Esophagus muscularis mucosa (tissue), 4 donors: Measurements from ENCODE around the gene RGPD8.

Source experiments
- EP300 ChIP-seq: sonication (generic); formaldehyde crosslinking; IDR thresholded peaks from one replicate; pipeline ENCODE4 v1.6.1; 2017; ENCODE audit warnings: antibody characterized with exemption
- POLR2A ChIP-seq: fragments of 450-650 bp; IDR thresholded peaks from one replicate; pipeline ENCODE4 v1.6.1; 2017; ENCODE audit warnings: antibody characterized with exemption, moderate library complexity, mild to moderate bottlenecking, low read depth
- TF ChIP-seq, protein P1 (sequence below), 3 experiments: fragments of 200-600 bp in 2 of 3; fragments of 450-650 bp in 1 of 3; sonication (generic) in 2 of 3; IDR thresholded peaks; one replicate each; pipeline ENCODE4 v1.5.1; 2017 to 2019; ENCODE audit warnings: antibody characterized with exemption in 3 of 3, mild to moderate bottlenecking in 2 of 3, moderate library complexity in 1 of 3

DNA sequence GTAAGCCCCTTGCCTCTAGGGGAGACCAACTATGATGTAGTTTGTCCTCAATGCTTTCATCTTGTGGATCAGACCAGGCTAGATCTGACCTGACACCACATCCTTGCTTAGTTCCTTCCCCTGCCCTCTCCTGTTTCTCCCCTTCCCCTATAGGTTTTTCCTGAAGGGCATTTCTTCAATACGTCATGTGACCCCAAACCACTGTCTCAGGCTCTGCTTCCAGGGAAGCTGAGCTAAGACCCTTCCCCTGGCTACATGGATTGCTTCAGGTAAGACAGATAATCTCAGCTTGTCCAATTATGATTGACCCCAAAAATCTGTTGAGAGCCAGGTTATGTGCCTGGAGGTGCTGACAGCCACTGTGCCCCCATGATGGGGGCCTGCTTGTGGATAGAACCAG is 25.9 kb upstream of the RGPD8 start:
- TF ChIP-seq, protein P1, sequence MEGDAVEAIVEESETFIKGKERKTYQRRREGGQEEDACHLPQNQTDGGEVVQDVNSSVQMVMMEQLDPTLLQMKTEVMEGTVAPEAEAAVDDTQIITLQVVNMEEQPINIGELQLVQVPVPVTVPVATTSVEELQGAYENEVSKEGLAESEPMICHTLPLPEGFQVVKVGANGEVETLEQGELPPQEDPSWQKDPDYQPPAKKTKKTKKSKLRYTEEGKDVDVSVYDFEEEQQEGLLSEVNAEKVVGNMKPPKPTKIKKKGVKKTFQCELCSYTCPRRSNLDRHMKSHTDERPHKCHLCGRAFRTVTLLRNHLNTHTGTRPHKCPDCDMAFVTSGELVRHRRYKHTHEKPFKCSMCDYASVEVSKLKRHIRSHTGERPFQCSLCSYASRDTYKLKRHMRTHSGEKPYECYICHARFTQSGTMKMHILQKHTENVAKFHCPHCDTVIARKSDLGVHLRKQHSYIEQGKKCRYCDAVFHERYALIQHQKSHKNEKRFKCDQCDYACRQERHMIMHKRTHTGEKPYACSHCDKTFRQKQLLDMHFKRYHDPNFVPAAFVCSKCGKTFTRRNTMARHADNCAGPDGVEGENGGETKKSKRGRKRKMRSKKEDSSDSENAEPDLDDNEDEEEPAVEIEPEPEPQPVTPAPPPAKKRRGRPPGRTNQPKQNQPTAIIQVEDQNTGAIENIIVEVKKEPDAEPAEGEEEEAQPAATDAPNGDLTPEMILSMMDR (IDR thresholded peaks at IDR 0.05): no peak
- TF ChIP-seq POLR2A (no peak), EP300 (no peak)
